H1 (cell line): ENCODE measurements around the gene TLR4. TPM values are rescaled to one million over a fixed set of nuclear protein-coding genes. Genes with fewer than 3 reads are reported as not detected.

Source experiments
- ASH2L ChIP-seq: fragments of 200-600, 300-600 bp; sonication (generic); IDR thresholded peaks from one replicate; pipeline ENCODE4 v1.7.1; 2017; ENCODE audit warnings: low read length
- HDAC6 ChIP-seq: IDR thresholded peaks from one replicate; pipeline ENCODE4 v1.7.1; 2012; ENCODE audit warnings: low read depth, mild to moderate bottlenecking, inconsistent platforms, low read length, moderate library complexity
- SUZ12 ChIP-seq: fragments of 200-600 bp; sonication (generic); IDR thresholded peaks from 2 replicates; pipeline ENCODE4 v1.6.1; 2012; ENCODE audit warnings: mild to moderate bottlenecking, inconsistent platforms, low read length, moderate library complexity, mixed read lengths
- polyA plus RNA-seq, 7 experiments: library from polyadenylated mRNA; depleted of rRNA in 3 of 7; stranded (reverse) in 5 of 7; unstranded in 2 of 7; fragments of >200 nt in 5 of 7; fragments of 200-250 nt in 2 of 7; gene quantifications; 1 replicate in 5 of 7; 2 replicates in 1 of 7; 4 replicates in 1 of 7; pipeline versions ENCODE4 v1.2.1 to v1.2.3, GENCODE V29; 2011 to 2013; ENCODE audit warnings: missing spikeins in 2 of 7, mixed read lengths in 2 of 7
- total RNA-seq: library from RNA; stranded (reverse); fragmentation: NEBNext Ultra II Directional; extraction: Animal tissue kit (Norgen Biotek cat#: 25700); gene quantifications from 2 replicates; pipeline ENCODE4 v1.2.1, GENCODE V29; 2021

Gene TLR4
- total and polyA plus RNA-seq, 2 of the 8 experiments (the other 6 are each of a cell fraction or from before 2014, with no cell fraction given), result 0.02 to 0.17 TPM

GRCh38 chr9:117662651-117663050 is 41.6 kb upstream of the TLR4 start (continued):
- TF ChIP-seq SUZ12 (no peak), ASH2L (no peak), HDAC6 (no peak)
